T-helper 9 cell (primary cell): ENCODE measurements around the gene NACC2.

ENCODE experiments used
- DNase-seq: peaks from one replicate; pipeline ENCODE4 v3.0.0-alpha.2; 2020

Gene NACC2

GRCh38 chr9:136055715-136056545 lies 39.2 kb downstream of the NACC2 start:
- no peak for DNase-seq

DNA sequence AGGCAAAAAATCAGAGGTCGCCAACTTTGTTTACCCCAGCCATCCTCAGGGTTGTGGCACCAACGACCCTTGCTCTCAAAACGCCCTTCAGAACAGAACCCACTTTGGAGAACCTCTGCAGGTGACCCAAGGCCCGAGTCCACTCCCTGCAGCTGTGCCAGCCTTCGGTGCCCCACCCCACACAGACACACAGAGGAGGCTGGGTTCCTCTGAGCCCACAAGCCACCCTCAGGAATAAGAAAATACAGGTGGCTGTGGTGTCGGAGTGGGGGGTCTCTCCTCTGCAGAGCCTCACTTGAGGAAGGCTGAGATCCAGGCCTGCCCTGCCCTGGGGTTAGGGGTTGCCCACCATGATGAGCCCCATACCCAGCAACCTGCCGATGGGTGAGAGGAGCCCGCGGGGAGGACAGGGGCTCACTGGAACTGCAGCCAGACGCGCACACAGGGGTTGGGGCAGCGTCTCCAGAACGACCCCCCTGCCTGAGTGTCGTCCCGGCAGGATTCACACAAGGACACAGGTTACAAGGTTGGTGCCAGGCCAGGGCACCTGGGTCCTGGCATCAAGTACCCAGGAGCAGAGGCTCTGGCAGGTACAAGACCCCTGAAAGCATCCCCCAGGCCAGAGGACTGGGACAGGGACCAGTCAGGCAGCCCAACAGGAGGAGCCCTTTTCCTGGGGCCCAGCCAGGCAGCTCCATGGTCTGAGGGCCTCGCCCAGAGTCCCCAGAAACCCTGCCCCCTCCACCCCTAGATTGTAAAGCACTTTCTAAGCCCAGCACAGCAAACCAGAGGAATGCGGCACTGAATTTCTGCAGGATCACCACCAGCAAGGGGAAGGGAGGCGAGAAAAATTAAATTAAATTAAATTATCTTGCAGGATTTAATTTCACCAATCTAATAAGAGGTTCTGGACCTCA lies 40.0 kb downstream of the NACC2 start:
- DNase-seq: no peak

- DNase-seq: no peak
These were observed 40.9 kb downstream of the NACC2 start for GRCh38 chr9:136054146-136054545.

GRCh38 chr9:136053757-136054142 lies 41.3 kb downstream of the NACC2 start:
- DNase-seq: no peak

DNA sequence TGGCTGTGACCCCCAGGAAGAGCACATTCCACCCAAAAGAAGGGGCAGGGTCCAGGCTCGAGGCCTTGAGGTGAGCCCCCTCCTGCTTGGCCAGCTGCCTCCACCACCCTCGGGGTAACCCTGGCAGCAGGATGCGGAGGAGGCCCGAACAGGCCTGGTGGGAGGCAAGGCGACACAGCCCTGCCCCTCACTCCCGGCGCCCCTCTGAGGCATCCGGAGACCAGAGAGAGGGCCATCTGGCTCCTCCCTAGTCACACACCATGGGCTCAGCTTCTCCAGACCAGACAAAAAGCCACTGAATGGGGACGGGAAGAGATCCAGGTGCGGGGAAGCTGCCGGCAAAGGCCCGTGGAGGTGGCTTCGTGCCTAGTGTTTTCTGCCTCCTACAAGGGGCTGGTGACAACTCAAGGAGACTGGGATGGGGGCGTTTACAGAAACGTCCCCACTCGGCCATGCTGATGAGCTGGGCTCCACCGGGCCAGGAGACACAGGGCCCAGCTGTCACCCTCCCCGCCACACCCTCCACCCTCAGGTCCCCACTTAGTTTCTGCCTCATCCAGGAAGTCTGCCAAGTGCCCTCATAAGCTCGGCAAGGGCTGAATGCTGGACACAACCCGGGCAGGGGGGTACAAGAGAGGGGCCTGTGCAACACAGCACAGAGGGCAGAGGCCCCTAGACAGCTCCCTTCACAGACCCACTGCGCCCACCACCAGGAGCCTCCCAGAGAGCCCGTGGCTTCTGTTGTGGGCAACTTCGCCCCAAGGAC lies 41.9 kb downstream of the NACC2 start:
- no peak for DNase-seq

GRCh38 chr9:136052472-136052880 lies 42.6 kb downstream of the NACC2 start:
- DNase-seq: no peak

DNA sequence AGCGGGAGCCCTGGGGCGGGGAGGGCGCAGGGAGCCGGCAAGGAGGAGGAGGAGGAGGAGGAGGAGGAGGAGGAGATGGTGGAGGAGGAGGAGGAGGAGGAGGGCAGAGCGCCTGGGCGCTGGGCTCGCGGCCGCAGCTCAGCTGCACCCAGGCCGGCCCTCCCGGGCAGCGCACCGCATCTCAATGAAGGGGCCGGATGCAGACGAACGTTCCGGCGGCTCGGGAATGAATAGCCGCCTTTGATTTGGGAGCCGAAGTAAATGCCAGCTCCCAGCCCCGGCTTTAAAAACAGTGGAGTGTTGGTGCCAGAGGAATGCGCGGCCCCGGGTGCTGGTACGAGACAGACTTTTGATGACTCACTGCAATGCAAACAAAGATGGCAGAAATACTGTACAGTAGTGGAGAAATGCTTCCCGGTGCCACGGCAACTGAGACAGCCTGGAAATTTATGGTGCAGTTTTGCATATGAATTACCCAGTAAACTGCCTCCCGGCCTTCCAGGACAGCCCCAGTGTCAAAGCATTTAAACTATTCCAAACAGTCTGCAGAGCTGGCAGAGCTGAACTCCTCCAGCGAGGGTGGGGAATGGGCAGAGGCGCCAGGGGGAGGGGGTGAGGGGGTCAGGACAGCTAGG lies 43.1 kb downstream of the NACC2 start:
- DNase-seq: no peak

DNA sequence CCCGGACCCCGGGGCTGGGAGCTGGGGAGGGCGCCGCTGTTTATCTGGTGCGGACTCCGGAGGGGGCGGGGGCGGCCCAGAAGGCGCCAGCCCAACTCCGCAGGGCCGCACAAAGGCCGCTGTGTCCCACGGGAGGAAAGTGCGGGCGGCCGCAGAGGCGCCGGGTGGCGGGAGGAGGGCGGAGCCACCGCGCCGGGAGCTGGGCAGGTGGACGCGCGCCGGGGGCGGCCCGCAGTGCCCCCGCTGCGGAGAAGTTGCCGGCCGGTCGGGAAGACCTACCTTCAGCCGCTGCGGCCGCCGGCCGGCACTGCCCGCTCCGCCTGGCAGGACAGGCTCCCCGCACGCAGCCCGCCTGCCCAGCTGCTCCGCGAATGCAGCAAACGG lies 43.6 kb downstream of the NACC2 start:
- no peak for DNase-seq

DNA sequence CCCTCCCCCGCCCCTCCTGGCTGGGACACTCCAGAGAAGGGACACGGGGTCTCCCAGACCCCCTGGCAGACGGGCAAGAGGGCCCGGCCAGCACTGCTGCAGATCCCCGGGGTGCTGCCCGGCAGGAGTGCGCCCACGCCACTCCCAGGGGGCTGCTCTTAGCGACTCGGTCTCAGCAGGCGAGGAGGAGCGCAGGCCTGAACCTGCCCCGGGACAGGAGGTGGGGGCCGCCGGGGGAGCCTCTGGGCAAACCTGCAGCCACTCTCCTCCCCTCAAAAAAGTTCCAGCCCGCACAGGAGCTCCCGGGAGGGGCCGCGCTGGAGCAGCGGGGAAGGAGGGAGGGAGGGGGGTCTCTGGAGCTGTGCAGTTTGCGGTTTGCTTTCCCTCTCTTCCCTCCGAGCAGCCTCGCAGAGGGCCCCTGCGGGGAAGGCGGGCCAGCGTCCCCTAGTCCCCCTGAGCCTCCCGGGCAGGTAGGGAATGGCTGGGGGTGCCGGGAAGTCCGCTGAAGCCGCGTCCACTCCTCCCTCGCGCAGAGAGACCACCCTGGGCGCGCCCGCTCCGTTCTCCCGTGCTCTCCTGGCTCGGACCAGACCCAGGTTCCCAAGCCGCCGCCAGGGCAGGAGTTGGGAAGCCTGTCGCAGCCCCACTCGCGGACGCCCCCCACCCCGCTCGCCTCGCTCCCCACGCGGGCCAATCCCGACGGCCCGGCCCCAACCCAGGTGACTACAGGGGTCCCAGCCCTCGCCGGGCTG lies 44.2 kb downstream of the NACC2 start:
- DNase-seq: no peak

DNA sequence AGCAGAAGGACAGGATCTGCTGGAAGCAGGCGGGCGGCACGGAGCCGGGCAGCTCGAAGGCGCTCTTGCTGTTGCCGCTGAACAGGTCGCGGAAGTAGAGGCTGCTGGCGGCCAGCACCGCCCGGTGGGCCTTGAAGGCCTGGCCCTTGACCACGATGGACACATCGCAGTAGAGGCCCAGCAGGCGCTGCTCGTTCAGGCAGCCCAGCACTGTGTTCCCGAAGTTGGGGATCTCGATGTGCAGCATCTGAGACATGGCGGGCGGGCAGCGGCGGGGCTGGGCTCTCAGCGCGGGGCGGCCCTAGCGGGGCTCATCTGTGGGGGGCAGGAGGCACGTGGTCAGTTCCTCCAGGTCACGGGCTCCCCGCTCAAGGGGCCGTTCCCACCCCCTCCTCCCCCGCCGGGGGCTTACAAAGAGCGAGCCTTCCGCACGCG lies 44.8 kb downstream of the NACC2 start:
- no peak for DNase-seq

DNA sequence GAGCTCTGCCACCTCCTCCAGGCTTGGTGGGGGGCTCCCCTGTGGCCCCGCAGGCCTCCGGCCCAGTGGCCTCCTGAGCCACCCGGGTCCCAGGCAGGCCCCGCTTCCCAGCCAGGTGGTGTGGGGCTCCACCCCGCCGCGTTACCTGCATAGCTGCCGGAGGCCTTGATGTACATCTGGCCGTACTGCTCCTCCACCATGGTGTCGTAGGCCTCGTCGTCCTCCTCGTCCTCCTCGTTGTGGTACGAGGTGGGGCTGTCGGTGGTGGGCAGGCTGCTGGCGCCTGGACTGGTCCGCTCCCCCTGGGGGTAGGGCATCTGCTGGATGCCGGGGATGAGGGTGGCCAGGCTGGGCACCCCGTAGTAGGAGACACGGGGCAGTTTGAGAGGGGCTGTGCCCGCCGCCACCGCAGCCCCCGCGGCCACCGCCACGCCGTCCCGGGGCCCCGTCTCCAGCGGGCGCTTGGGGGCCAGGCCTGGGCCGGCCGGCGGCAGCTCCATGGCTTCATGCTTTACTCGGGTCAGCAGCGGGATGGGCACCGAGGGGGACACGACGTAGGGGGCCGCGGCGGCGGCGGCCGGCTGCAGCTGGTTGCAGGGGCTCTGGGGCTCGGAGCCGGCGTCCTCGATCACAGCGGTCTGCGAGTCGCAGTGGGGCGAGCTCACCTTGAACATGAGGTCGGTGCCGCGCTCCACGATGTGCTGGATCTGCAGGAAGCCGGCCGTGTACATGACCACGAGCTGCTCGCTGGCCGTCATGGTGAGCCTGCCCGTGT lies 45.4 kb downstream of the NACC2 start:
- no peak for DNase-seq

DNA sequence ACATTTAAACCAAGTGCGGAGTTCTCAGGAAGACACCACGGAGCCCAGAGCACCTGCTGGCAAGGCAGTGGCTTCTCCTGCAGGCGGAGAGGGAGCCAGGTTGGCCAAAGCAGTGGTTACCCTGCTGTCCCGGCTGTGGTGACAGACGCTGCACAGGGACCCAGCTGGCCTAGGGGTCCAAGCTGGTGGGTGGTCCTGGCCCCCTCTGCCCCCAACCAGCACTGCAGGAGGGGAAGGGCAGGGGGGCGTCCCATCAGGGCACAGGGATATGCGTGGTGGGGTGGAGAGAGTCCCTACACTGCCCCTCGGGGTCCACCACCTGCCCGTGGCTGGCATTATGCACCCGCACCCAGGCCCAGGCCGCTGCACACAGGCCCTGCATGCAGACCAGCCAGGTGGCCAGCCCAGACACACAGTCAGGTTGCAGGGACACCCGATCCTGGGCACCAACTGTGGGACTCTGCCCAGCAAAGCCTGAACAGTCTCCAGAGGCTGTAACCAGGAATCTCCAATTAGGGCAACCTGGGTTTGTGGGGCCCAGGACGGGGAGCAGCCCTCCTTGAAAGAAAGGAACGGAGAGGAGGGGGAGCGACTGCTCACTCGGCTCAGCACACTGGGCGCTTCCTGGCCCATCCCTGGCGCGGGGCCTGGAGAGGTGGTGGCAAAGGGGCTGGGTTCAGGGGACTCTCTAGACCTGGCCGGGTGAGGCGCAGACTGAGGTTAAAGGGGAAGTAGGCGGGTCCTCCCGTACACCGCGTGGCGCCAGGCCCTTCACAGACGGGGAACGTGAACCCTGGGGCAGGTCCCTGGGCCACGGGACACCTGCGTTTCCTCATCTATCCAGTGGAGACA lies 46.3 kb downstream of the NACC2 start:
- DNase-seq: no peak

- no peak for DNase-seq
These were observed 47.1 kb downstream of the NACC2 start for GRCh38 chr9:136047775-136048559.

- no peak for DNase-seq
These were observed 47.9 kb downstream of the NACC2 start for GRCh38 chr9:136047076-136047774.

GRCh38 chr9:136046554-136046920 lies 48.6 kb downstream of the NACC2 start:
- DNase-seq: no peak

DNA sequence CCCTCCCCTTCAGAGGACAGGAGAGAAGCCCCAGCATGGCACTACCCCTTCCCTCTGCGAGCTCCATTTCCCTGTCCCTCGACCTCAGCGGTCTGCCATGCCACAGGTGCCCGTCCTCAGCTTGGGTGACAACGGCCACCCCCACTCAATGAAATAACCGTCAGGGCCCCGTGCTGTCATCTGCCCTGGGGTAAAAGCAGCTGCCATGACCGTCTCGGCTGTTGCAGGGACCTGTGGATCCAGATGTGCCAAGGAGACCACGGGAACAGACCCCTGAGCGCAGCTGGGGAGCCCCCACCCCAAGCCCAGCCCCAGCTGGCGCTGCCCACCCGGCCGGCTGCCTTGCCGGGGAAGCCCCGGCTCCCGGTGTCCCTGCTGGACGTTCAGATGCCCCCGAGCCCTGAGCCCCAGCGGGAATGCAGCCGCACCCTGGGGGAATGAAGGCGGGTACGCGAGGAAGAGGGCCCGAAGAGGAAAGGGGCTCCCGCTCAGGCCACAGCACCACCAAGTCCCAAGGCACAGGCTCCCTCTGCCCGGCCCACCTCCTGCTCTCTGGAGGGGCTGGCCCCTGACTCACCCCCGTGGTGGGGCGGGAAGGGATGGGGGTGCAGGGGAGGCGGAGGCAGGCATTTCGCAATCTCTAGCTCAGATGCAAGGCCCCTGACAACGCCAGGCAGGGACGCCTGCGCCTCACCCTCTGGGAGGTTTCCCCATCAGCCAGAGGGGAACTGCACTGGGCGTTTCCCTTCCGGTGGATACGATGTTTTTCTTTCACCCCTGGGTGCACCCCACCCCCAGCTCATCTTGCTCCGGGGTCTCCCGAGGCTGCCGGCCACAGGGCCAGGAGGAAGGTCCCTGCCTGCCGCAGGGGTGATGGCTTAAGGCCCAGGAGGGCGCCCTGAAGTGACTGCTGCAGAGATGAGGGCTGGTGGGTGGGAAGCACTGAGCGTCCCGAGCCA lies 49.2 kb downstream of the NACC2 start:
- DNase-seq: no peak

- no peak for DNase-seq
These were observed 50.0 kb downstream of the NACC2 start for GRCh38 chr9:136044971-136045594.
